ENCODE measurements around the gene POLDIP2. TPM values are rescaled to one million over a fixed set of nuclear protein-coding genes. Genes with fewer than 3 reads are reported as not detected.

POLDIP2 gene
- total and polyA plus RNA-seq, 8 donors, result 56.0 to 76.8 (median 63.1) TPM

DNA sequence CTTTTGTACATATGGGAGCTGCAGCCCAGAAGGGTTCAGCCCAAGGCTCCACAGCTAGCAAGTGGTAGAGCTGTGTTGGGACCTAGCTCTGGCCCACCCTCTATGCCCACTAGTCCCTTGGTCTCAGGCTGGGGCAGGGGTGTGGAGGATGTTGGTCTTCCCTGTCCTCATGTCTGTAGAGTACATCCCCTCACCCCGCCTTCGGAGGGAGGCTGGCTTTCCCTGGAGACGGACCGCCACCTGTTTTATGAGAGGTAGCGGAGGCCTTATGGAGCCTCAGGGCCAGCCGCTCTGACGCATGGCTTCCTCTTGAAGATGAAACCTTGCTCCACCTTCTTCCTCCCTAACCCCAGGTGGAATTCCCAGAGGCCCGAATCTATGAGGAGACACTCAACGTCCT, 13.3 kb downstream of the POLDIP2 start:
- no peak overlapping the region for H3K27ac ChIP-seq
- intact Hi-C loops (cut with DNase I), result no loop called here

GRCh38 chr17:28343491-28343932, 13.8 kb downstream of the POLDIP2 start:
- Histone ChIP-seq H3K4me3 (no peak overlapping the region), H3K9me3 (no peaks in the 10 kb centered on the region), H3K27me3 (no peaks in the 10 kb centered on the region), H3K4me1 (peaks cover 0 to 35% of the 10 kb centered on the region in 2 donors), H3K27ac (no peak overlapping the region), H3K36me3 (peaks cover 0 to 93% of the 10 kb centered on the region in 2 donors)
- intact Hi-C loops (cut with DNase I), result no loop called here
- DNase-seq (no peak), ATAC-seq (no peak)
- TF ChIP-seq, protein P1, sequence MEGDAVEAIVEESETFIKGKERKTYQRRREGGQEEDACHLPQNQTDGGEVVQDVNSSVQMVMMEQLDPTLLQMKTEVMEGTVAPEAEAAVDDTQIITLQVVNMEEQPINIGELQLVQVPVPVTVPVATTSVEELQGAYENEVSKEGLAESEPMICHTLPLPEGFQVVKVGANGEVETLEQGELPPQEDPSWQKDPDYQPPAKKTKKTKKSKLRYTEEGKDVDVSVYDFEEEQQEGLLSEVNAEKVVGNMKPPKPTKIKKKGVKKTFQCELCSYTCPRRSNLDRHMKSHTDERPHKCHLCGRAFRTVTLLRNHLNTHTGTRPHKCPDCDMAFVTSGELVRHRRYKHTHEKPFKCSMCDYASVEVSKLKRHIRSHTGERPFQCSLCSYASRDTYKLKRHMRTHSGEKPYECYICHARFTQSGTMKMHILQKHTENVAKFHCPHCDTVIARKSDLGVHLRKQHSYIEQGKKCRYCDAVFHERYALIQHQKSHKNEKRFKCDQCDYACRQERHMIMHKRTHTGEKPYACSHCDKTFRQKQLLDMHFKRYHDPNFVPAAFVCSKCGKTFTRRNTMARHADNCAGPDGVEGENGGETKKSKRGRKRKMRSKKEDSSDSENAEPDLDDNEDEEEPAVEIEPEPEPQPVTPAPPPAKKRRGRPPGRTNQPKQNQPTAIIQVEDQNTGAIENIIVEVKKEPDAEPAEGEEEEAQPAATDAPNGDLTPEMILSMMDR (IDR thresholded peaks at IDR 0.05), result no peak

More for the DNA sequence above, 13.3 kb downstream of the POLDIP2 start:
- TF ChIP-seq, protein P1 (IDR thresholded peaks at IDR 0.05), result no peak
- H3K27me3 ChIP-seq, result no peaks in the 10 kb centered on the region
- no peak overlapping the region for H3K4me3 ChIP-seq
- peaks cover 0 to 30% of the 10 kb centered on the region in 2 donors for H3K4me1 ChIP-seq
- peaks cover 0 to 98% of the 10 kb centered on the region in 2 donors for H3K36me3 ChIP-seq
- ATAC-seq, result no peak
- H3K9me3 ChIP-seq, result no peaks in the 10 kb centered on the region
- no peak for DNase-seq

DNA sequence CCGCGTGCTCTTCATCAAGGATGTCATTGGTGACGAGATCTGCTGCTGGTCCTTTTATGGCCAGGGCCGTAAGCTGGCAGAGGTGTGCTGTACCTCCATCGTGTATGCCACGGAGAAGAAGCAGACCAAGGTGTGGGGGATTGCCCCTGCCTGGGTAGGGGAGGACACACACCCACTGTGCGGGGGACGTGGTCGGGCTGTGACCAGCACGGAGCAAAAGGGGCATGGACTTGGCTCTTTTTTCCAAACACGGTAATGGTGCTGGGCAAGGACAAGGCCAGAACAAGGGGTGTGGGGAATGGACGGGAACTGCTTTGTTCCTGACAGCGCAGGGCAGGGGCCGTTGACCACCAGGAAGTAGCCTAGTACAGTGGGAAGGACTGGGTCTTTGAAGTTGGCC, 15.0 kb downstream of the POLDIP2 start:
- Histone ChIP-seq H3K27me3 (no peaks in the 10 kb centered on the region), H3K4me3 (no peak overlapping the region), H3K4me1 (peaks cover 2 to 45% of the 10 kb centered on the region in 2 donors), H3K36me3 (peaks cover 0 to 81% of the 10 kb centered on the region in 2 donors), H3K27ac (no peak overlapping the region), H3K9me3 (no peaks in the 10 kb centered on the region)
- TF ChIP-seq, protein P1 (IDR thresholded peaks at IDR 0.05), result no peak
- ATAC-seq, result no peak
- intact Hi-C loops (cut with DNase I), result no loop called here
- DNase-seq, result no peak

DNA sequence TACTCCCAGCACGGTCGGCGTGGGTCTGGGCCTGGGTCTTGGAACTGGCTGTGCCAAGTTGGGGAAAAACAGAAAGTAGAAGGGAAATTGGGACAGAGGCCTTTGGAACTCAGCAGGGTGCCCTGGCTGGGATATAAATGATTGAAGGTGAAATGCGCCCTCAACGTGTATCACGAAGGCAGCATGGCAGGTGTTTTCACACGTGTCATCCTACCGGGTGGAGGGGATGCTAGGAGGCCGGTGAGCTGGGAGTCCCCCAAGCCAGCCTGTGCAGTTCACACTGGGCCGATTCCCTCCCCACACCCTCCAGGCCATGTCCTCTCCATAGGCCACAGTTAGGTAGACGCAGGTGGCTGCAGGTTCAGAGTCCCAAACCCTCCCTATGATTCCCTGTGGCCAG, 15.8 kb downstream of the POLDIP2 start:
- H3K9me3 ChIP-seq, result no peaks in the 10 kb centered on the region
- H3K36me3 ChIP-seq, result peaks cover 0 to 73% of the 10 kb centered on the region in 2 donors
- no peak for DNase-seq
- TF ChIP-seq, protein P1 (IDR thresholded peaks at IDR 0.05), result no peak
- H3K4me3 ChIP-seq, result no peak overlapping the region
- ATAC-seq, result no peak
- H3K27ac ChIP-seq, result no peak overlapping the region
- H3K27me3 ChIP-seq, result no peaks in the 10 kb centered on the region
- intact Hi-C loops (cut with DNase I), result no loop called here
- peaks cover 10 to 52% of the 10 kb centered on the region in 2 donors for H3K4me1 ChIP-seq

DNA sequence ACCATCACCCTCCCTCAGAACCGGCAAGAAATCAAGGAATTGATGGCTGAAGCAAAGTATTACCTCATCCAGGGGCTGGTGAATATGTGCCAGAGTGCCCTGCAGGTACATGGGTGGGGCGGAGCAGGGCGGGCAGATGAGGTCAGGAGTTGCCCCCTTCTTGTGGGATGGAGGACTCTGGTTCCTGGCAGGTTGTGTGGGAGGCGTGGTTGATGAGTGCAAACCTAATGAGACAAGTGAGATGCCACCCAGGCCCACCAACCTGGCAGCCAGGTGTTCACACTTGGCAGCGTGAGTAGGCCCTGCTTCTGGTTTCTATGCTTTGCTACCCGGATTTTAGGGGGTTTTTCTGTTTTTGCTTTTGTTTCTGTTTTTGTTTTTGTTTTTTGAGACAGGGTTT, 17.0 kb downstream of the POLDIP2 start:
- intact Hi-C loops (cut with DNase I), result no loop called here
- Histone ChIP-seq H3K27ac (no peak overlapping the region), H3K4me1 (peaks cover 14 to 52% of the 10 kb centered on the region in 2 donors), H3K4me3 (no peak overlapping the region), H3K9me3 (no peaks in the 10 kb centered on the region), H3K27me3 (no peaks in the 10 kb centered on the region), H3K36me3 (peaks cover 0 to 62% of the 10 kb centered on the region in 2 donors)
- no peak for ATAC-seq
- TF ChIP-seq, protein P1 (IDR thresholded peaks at IDR 0.05), result no peak
- DNase-seq, result no peak
